ENCODE results near the gene RASL10A.

DNA sequence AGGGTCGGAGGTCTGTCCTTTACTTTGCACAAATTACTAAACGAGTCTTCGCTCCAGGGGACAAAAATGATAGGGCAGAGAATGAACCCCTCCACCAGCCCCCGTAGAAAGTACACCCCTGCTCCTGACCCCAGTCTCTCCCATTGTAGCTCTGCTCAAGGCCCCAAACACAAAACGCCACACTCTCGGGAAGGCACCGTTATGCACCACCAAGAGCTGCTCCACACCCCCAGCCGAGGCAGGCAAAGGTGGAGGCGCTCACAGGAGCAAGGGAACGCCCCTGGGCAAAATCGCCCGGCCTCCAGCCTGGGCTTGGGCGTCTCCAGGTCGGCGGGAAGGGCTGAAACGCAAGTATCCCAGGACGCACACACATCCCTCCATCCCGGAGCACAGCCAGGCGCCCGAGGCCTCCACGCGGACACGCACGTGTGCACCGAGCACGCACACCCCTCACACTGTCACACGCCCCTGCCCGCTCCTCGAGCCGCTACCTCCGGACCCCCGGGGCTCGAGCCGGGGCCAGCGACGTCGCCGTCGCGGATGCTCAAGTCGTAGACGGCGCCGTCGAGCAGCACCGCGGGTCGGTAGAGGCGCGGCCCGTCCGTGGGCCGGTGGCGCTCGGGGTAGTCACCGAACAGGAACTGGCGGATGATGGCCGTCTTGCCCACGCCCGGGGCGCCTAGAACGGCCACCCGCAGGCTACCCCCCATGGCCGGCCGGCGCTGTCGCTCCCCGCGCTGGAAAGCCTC lies 786 bp downstream of the RASL10A start:
- TF ChIP-seq, protein P1, sequence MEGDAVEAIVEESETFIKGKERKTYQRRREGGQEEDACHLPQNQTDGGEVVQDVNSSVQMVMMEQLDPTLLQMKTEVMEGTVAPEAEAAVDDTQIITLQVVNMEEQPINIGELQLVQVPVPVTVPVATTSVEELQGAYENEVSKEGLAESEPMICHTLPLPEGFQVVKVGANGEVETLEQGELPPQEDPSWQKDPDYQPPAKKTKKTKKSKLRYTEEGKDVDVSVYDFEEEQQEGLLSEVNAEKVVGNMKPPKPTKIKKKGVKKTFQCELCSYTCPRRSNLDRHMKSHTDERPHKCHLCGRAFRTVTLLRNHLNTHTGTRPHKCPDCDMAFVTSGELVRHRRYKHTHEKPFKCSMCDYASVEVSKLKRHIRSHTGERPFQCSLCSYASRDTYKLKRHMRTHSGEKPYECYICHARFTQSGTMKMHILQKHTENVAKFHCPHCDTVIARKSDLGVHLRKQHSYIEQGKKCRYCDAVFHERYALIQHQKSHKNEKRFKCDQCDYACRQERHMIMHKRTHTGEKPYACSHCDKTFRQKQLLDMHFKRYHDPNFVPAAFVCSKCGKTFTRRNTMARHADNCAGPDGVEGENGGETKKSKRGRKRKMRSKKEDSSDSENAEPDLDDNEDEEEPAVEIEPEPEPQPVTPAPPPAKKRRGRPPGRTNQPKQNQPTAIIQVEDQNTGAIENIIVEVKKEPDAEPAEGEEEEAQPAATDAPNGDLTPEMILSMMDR (IDR thresholded peaks at IDR 0.05): no peak
- no peak for TF ChIP-seq POLR2A (IDR thresholded peaks at IDR 0.05)
